ENCODE data around the gene GDF9.

Gene GDF9

DNA sequence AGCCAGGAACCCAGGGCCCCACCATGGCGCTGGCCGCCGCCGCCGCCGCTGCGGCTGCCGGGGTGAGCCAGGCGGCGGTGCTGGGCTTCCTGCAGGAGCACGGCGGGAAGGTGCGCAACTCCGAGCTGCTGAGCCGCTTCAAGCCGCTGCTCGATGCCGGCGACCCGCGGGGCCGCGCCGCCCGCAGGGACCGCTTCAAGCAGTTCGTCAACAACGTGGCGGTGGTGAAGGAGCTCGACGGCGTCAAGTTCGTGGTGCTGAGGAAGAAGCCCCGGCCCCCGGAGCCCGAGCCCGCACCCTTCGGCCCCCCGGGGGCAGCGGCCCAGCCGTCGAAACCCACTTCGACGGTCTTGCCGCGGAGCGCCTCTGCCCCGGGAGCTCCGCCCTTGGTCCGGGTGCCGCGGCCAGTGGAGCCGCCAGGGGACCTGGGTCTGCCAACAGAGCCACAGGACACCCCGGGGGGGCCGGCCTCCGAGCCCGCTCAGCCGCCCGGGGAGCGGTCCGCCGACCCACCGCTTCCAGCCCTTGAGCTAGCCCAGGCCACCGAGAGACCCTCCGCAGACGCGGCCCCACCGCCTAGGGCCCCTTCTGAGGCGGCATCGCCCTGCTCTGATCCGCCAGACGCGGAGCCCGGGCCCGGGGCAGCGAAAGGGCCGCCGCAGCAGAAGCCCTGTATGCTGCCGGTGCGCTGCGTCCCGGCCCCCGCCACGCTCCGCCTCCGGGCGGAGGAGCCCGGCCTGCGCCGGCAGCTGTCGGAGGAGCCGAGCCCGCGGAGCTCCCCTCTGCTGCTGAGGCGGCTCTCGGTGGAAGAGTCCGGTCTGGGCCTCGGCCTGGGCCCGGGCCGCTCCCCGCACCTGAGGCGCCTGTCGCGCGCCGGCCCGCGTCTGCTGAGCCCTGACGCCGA is 52.4 kb downstream of the GDF9 start:
- peak; percentile 68 for DNase-seq (ENCODE audit: low read depth)
- TF ChIP-seq, protein P1, sequence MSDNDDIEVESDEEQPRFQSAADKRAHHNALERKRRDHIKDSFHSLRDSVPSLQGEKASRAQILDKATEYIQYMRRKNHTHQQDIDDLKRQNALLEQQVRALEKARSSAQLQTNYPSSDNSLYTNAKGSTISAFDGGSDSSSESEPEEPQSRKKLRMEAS (IDR thresholded peaks at IDR 0.05; ENCODE audit: low read depth, low read length): no peak
- TF ChIP-seq, protein P2, sequence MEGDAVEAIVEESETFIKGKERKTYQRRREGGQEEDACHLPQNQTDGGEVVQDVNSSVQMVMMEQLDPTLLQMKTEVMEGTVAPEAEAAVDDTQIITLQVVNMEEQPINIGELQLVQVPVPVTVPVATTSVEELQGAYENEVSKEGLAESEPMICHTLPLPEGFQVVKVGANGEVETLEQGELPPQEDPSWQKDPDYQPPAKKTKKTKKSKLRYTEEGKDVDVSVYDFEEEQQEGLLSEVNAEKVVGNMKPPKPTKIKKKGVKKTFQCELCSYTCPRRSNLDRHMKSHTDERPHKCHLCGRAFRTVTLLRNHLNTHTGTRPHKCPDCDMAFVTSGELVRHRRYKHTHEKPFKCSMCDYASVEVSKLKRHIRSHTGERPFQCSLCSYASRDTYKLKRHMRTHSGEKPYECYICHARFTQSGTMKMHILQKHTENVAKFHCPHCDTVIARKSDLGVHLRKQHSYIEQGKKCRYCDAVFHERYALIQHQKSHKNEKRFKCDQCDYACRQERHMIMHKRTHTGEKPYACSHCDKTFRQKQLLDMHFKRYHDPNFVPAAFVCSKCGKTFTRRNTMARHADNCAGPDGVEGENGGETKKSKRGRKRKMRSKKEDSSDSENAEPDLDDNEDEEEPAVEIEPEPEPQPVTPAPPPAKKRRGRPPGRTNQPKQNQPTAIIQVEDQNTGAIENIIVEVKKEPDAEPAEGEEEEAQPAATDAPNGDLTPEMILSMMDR (IDR thresholded peaks at IDR 0.05; ENCODE audit: low read depth, low read length): no peak
- TF ChIP-seq MYC (IDR thresholded peaks at IDR 0.05; ENCODE audit: low read depth, low read length) (no peak), POLR2A (IDR thresholded peaks at IDR 0.05; ENCODE audit: extremely low read depth, insufficient read length) (no peak)
- H3K4me3 ChIP-seq (ENCODE audit: low read depth, low read length): no peak overlapping the region

DNA sequence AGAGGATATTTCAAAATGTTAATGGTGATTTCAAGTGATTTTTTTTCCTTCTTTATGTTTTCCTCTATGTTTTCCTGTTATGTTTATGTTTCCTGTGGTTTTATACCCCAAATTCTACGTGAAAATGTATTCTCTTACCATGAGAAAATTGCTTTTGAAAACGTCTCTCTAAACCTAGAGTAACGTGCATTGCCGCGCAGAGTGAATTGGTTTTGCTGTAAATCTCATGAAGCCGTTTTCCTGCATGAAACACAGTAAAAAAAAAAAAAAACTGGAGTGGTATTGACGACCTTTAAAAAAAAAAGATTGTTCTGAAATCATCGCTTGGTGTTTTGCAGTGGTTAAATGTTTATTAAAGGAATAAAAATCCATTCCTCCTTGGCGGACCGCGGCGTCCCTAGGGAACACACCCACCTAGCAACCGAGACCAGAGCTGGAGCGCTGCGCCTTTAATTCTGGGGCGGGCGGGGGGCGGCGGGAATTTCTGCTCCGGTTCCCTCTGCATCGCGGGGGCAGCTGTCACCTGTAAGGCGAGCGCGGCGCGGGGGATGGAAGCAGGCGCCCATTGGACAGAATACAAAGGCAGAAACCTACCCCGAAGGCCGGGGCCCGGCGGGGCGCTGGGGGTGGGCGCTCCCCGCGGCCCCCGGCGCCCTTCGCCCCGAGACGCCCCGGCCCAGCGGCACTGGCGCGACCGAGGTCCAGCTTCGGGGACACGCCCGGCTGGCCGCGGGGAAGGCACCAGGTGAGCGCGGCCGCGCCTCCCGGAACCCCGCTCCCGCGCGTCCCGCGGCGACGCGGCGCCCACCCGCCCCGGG is 53.3 kb downstream of the GDF9 start, which contains the start of gene SOWAHA:
TSS of gene SOWAHA (plus strand) at position 522 of the 818 bp plus-strand sequence. CDS start 320 bp downstream, outside the sequence.
- H3K4me3 ChIP-seq (ENCODE audit: low read depth, low read length): peak within 1 kb of the TSS; percentile 16
- no peak for DNase-seq (ENCODE audit: low read depth)

DNA sequence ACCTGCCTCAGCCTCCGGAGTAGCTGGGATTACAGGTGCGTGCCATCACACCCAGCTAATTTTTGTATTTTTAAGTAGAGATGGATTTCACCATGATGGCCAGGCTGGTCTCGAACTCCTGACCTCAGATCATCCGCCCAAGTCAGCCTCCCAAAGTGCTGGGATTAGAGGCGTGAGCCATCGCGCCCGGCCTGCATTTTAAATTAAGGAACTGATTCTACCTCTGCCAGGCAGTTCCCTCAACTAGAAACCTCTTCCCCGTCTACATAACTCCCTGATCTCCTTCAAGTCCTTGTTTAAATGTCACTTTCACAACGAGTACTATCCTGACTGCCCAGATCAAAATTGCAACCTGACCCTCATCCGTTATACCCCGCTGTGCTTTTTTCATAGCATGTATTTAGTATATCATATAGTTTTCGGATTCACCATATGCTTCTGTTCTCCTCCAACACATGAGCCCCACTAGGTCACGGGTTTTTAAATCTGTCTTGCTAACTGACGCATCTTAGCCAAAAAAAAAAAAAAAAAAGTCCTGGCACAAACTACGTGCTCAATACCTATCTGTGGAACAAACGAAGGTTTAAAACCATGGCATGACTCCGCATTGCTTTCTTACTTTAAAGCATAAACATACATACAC is 54.0 kb downstream of the GDF9 start:
- TF ChIP-seq POLR2A (IDR thresholded peaks at IDR 0.05; ENCODE audit: extremely low read depth, insufficient read length) (no peak), MYC (IDR thresholded peaks at IDR 0.05; ENCODE audit: low read depth, low read length) (no peak)
- TF ChIP-seq, protein P1 (IDR thresholded peaks at IDR 0.05; ENCODE audit: low read depth, low read length): no peak
- TF ChIP-seq, protein P2 (IDR thresholded peaks at IDR 0.05; ENCODE audit: low read depth, low read length): no peak
- DNase-seq (ENCODE audit: low read depth): no peak
- H3K4me3 ChIP-seq (ENCODE audit: low read depth, low read length): no peak overlapping the region

More for the DNA sequence above, 53.3 kb downstream of the GDF9 start, which contains the start of gene SOWAHA:
- TF ChIP-seq, protein P2 (IDR thresholded peaks at IDR 0.05; ENCODE audit: low read depth, low read length): no peak
- TF ChIP-seq MYC (IDR thresholded peaks at IDR 0.05; ENCODE audit: low read depth, low read length): no peak
